ENCODE data around the gene TMTC4.

GRCh38 chr13:100581030-100581429, 93.6 kb downstream of the TMTC4 start:
- TF ChIP-seq CTCF (IDR thresholded peaks at IDR 0.05) = no peak
- TF ChIP-seq POLR2A (IDR thresholded peaks at IDR 0.05) = no peak
- no peak for TF ChIP-seq POLR2AphosphoS5 (IDR thresholded peaks at IDR 0.05)

All from breast epithelium (tissue), 3 donors.